ENCODE measurements around the gene ADAMTS8. TPM values are rescaled to one million over a fixed set of nuclear protein-coding genes. Genes with fewer than 3 reads are reported as not detected.

ADAMTS8 gene
- polyA plus RNA-seq, 1 of the 3 experiments (the other 2 are of a cell fraction), result not detected

- TF ChIP-seq RXRA (IDR thresholded peaks at IDR 0.05; ENCODE audit: borderline replicate concordance, low read depth) (no peak), TEAD4 (IDR thresholded peaks at IDR 0.05; ENCODE audit: borderline replicate concordance, insufficient read depth) (no peak), FOXJ3 (CRISPR knock-in tag; IDR thresholded peaks at IDR 0.05) (no peak), NFIC (IDR thresholded peaks at IDR 0.05; ENCODE audit: borderline replicate concordance) (no peak), SIN3A (IDR thresholded peaks at IDR 0.05; ENCODE audit: borderline replicate concordance, low read depth, low read length) (no peak), NRF1 (IDR thresholded peaks at IDR 0.05; ENCODE audit: low read depth, low read length) (no peak), REST (IDR thresholded peaks at IDR 0.05; ENCODE audit: low read depth, low read length) (no peak), FOSL2 (IDR thresholded peaks at IDR 0.05; ENCODE audit: borderline replicate concordance, low read depth) (no peak), GATA2 (CRISPR knock-in tag; IDR thresholded peaks at IDR 0.05) (no peak), SMC3 (IDR thresholded peaks at IDR 0.05; ENCODE audit: low read depth, low read length) (no peak), JUND (IDR thresholded peaks at IDR 0.05) (no peak), EZH2phosphoT487 (IDR thresholded peaks at IDR 0.05; ENCODE audit: borderline replicate concordance, low read depth) (no peak), RFX5 (IDR thresholded peaks at IDR 0.05; ENCODE audit: low read length) (no peak), RCOR1 (IDR thresholded peaks at IDR 0.05; ENCODE audit: low read length) (no peak), IRF3 (IDR thresholded peaks at IDR 0.05; ENCODE audit: low read depth, low read length) (no peak), TCF12 (IDR thresholded peaks at IDR 0.05) (no peak), CTCF (IDR thresholded peaks at IDR 0.05) (no peak), USF1 (IDR thresholded peaks at IDR 0.05; ENCODE audit: borderline replicate concordance, low read depth) (no peak), USF2 (IDR thresholded peaks at IDR 0.05; ENCODE audit: borderline replicate concordance, low read depth, low read length) (no peak), GABPA (IDR thresholded peaks at IDR 0.05; ENCODE audit: low read depth) (no peak)
- Histone ChIP-seq H3K9ac (no peak overlapping the region), H4K20me1 (ENCODE audit: insufficient read depth) (no peaks in the 10 kb centered on the region), H3K4me2 (no peak overlapping the region), H3K4me1 (ENCODE audit: control insufficient read depth in 1 of 2, insufficient read depth in 2 of 2, low read depth in 1 of 2, low read length in 1 of 2) (no peaks in the 10 kb centered on the region), H3K27me3 (ENCODE audit: insufficient read depth) (no peaks in the 10 kb centered on the region), H3K9me2 (no peaks in the 10 kb centered on the region), H3K79me2 (ENCODE audit: insufficient read depth) (no peaks in the 10 kb centered on the region), H3K4me3 (ENCODE audit: low read depth in 2 of 2, low read length in 1 of 2) (no peak overlapping the region), H3K36me3 (replicated peaks in 1 of 2; ENCODE audit: control insufficient read depth in 1 of 2, insufficient read depth in 2 of 2, low read length in 1 of 2) (no peaks in the 10 kb centered on the region), H2AFZ (ENCODE audit: low read depth) (no peak overlapping the region), H3K9me3 (no peaks in the 10 kb centered on the region), H3K27ac (ENCODE audit: low read depth in 2 of 2, low read length in 1 of 2) (no peak overlapping the region), H3F3A (replicated peaks; ENCODE audit: insufficient read depth) (no peaks in the 10 kb centered on the region)
- ChIA-PET CTCF (no interaction called here), POLR2A (no interaction called here)
- no peak for DNase-seq
- WGBS (ENCODE audit: low lambda C conversion rate), result 63% methylated on average over 4 of the region's 5 CpGs
These were observed 47.6 kb downstream of the ADAMTS8 start for GRCh38 chr11:130380778-130381177.
